GM19395 (cell line): ENCODE data around the gene ZC3H6.

Experiments used
- ATAC-seq: cut with Tn5 transposase; IDR thresholded peaks from one replicate; pipeline ENCODE4 v1.9.1; 2021; ENCODE audit warnings: mild to moderate bottlenecking, moderate library complexity; ENCODE audit not compliant: unreplicated experiment

ZC3H6 gene, protein sequence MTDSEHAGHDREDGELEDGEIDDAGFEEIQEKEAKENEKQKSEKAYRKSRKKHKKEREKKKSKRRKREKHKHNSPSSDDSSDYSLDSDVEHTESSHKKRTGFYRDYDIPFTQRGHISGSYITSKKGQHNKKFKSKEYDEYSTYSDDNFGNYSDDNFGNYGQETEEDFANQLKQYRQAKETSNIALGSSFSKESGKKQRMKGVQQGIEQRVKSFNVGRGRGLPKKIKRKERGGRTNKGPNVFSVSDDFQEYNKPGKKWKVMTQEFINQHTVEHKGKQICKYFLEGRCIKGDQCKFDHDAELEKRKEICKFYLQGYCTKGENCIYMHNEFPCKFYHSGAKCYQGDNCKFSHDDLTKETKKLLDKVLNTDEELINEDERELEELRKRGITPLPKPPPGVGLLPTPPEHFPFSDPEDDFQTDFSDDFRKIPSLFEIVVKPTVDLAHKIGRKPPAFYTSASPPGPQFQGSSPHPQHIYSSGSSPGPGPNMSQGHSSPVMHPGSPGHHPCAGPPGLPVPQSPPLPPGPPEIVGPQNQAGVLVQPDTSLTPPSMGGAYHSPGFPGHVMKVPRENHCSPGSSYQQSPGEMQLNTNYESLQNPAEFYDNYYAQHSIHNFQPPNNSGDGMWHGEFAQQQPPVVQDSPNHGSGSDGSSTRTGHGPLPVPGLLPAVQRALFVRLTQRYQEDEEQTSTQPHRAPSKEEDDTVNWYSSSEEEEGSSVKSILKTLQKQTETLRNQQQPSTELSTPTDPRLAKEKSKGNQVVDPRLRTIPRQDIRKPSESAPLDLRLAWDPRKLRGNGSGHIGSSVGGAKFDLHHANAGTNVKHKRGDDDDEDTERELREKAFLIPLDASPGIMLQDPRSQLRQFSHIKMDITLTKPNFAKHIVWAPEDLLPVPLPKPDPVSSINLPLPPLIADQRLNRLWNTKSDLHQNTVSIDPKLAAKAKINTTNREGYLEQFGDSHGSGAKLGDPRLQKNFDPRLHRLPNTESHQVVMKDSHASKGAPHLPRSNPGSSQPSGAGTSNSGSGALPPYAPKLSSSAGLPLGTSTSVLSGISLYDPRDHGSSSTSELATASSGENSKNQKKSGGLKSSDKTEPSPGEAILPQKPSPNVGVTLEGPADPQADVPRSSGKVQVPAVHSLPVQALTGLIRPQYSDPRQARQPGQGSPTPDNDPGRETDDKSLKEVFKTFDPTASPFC

GRCh38 chr2:112275311-112275886 is at the start of gene ZC3H6:
Gene ZC3H6, plus strand, starts transcription at chr2:112275597. Its CDS starts 398 bp downstream, at chr2:112275995.
- ATAC-seq: peak; percentile 90

- ATAC-seq: no peak
Observed at GRCh38 chr2:112229348-112229747, 46.0 kb upstream of the ZC3H6 start.

DNA sequence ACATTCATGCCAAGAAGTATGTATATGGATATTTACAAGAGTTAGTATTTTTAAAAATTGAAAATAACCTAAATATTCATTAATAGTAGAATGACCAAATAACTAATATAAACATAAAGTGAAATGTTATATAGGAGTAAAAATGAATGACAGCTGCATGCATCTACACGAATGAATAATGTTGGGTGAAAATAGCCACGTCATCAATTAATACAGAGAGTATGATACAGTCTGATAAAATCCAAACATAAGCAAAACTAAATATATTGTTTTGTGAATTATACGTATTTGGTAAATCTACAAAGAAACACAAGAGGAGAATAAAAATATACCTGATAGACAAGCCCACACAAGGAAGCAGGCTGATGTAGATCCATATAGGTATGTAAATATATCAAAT is 45.0 kb upstream of the ZC3H6 start:
- ATAC-seq: no peak

- ATAC-seq: no peak
Observed at GRCh38 chr2:112239862-112240261, 35.5 kb upstream of the ZC3H6 start.

DNA sequence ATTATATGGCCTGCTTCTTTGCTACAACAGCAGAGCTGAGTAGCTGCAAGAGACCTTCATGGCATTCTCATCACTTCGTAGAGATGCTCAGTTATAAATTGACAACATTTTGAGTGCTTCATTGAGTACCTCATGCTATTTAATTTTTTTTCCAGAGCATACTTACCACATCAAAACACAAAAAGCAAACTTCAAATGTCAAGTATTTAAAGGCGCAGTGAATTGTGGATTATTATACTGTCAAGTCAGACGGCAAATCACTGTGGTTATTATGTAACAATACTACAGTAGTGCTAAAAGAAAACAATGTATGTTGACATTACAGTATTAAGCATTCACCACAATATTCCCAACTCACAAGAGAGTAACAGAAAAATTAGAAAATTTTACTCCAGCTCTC is 33.0 kb upstream of the ZC3H6 start:
- ATAC-seq: no peak

DNA sequence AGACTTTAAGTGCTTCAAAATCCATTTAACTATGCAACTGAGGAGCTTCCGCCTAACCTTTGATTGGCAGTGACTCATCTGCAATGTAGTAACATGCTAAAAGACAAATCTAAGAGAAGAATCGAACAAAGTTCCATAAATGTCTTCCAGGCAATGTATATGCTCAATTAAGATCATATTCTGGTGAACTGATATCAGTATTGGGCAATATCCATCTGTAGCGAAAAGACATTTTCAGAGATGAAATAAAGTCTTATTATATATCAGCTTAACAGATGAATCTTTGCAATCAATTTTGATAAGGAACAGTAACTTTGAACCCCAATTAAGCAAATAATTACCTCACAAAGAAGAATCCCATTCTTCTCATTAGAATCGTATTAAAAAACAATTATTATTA is 32.2 kb upstream of the ZC3H6 start:
- ATAC-seq: no peak

- ATAC-seq: no peak
Observed at GRCh38 chr2:112244854-112245253, 30.5 kb upstream of the ZC3H6 start.

DNA sequence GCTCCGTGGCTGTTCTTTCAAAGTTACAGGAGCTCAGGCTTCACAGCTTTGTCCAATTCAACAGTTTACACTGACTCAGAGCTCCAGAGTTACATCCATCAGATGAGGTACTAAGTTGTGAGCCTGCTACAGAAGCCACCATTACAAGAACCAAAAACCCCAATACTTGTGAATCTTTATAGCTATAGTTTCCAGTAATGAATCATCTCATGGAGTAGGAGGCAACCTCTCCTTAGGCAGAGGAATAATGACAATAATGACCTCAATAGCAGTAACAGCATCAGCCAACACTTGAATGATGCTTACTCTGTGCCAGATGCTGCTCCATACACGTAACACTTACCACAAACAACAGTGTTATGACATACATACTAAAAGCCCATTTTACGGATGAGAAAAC is 24.1 kb upstream of the ZC3H6 start:
- ATAC-seq: no peak

GRCh38 chr2:112253261-112253815 is 22.1 kb upstream of the ZC3H6 start:
- ATAC-seq: no peak

- ATAC-seq: peak; percentile 88
Observed at GRCh38 chr2:112254466-112255240, 20.7 kb upstream of the ZC3H6 start, which contains the start of gene ZC3H8. Gene ZC3H8, minus strand, starts transcription at chr2:112255042. Its CDS starts 61 bp downstream, at chr2:112254981.

DNA sequence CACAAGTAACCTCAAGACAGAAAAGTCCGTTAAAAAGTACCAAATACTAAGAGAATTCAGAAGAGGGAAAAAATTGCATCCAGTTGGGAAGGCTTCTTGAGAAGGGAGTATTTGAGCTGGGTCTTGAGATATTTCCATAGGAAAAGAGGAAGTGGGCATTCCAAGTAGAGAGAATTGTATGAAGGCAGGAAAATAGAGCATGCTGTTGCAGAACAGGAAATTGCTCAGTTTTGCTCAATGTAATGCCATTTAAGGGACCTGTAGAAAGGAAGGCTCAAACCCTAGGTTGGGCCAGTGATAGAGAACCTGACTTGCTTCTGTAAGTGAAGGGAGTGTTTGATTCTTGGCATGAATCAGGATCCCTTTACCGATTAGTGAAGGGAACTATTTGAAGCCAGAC is 19.5 kb upstream of the ZC3H6 start:
- ATAC-seq: no peak

- ATAC-seq: no peak
Observed at GRCh38 chr2:112256654-112257053, 18.7 kb upstream of the ZC3H6 start.

DNA sequence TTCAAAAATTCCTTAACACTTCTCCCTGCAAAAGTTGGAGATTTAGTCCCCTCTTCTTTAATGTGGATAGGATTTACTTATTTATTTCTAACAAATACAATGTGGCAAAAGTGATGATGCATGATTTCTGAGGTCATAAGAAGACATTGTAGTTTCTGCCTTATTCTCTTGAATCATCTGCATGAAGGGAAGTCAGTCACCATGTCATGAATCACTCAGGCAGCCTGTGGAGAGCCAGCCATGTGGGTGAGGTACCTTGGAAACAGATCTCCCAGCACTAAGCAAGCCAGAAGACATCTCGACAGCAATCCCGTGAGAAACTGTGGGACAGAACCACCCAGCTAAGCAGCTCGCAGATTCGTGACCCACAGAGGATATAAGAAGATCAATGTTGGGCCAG is 17.8 kb upstream of the ZC3H6 start:
- no peak for ATAC-seq

DNA sequence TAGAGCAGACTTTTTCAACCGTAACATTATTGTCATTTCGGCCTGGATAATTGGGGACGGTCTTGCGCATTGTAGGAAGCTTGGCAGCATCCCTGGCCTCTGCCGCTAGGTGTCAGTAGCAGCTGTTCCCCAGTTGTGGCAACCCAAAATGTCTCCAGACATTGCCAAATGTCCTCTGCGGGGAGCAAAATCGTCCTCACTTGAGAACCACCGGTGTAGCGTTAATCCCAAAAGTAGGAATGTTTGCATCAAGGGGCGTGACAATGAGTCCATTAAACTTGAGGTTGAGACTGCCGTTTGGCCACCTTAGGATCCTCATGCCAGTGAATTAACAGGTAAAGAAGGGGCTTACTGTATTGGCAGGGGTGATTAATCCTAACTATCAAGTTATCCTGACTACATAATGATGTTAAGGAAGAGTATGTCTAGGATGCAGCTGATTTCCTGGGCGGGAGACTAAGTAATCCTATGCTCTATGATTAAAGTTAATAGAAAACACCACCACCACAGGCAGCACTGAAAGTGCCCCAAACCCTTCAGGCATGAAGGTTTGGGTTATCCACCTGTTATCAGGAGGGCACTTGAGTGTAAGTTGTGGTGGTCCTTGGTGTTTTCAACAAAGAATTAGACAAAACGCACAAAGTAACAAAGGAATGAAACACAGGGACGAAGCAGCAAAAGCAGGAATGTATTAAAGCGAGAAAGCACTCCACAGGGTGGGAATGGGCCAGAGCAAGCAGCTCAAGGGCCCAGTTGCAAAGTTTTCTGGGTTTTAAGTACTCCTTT is 15.7 kb upstream of the ZC3H6 start:
- peak; percentile 49 for ATAC-seq

DNA sequence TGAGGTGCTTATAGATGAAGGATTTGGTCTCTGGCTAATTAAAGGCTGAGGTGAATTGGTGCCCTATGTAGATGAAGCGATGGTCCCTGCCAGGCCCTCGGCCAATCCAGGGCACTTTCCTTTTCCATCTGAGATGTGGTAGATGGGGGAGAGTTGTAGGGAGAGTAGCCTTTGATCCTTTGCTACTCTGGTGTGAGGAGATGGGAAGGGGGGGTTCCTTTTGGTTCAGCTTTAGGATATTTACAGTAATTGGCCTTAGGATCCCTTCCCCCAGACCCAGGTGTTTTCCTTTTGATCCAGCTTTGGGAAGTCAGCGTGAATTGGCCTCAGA is 15.1 kb upstream of the ZC3H6 start:
- ATAC-seq: no peak

- no peak for ATAC-seq
Observed at GRCh38 chr2:112262876-112263275, 12.5 kb upstream of the ZC3H6 start.

- ATAC-seq: no peak
Observed at GRCh38 chr2:112268547-112268946, 6.8 kb upstream of the ZC3H6 start.

DNA sequence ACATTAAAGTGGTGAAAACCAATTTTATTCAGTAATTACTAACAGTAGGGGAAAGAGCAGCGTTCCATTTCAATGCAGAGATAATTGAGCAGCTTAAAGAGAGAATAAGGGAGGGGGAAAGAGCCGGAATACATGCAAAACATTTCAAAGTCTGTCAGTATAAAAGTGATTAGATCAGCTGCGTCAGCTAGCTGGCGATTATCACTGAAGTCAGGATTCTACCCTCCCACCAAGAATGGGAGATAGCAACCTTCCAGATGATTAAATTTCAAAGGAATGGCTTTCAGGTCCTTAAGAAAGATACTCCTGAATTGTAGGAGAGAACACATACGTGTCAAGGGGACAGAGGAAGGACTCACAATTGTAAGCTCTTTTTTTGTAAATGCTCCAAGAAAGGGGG is 2.7 kb upstream of the ZC3H6 start:
- ATAC-seq: no peak

DNA sequence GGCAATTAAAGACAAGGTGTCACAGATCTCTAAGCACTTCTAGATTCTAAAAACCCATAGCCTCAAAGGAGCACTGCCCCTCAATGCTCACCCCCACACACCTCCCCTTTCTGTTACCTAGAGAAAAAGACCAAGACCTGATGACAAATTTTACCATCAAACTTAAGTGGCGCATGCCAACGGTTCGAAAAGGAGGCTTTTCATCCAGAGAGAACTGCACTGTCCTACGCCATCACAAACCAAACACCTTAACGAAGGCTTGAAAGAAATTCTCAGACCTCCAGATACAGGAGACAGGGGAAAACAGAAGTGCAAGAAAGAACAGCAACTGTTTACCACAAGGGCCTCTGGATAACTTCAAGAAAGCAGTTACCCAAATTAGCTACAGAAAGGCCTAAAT is 2.0 kb upstream of the ZC3H6 start:
- ATAC-seq: no peak
